NB4 (cell line): ENCODE data around the gene ADARB2.

Experiments
- DNase-seq: peaks from one replicate; pipeline ENCODE4 v3.0.0; 2010; ENCODE audit warnings: low read depth
- H3K4me3 ChIP-seq: one replicate; pipeline ENCODE4 v1.5.1; 2011; ENCODE audit warnings: mild to moderate bottlenecking, low read depth, low read length, moderate library complexity
- CTCF ChIP-seq: IDR thresholded peaks from one replicate; pipeline ENCODE4 v1.5.1; 2012; ENCODE audit warnings: low read depth, low read length
- MAX ChIP-seq: IDR thresholded peaks from 2 replicates; pipeline ENCODE4 v1.6.1; 2011; ENCODE audit warnings: low read depth, low read length
- MYC ChIP-seq: IDR thresholded peaks from 2 replicates; pipeline ENCODE4 v1.6.1; 2011; ENCODE audit warnings: low read depth, low read length
- POLR2A ChIP-seq: IDR thresholded peaks from 2 replicates; pipeline ENCODE4 v1.6.1; 2011; ENCODE audit warnings: mild to moderate bottlenecking; ENCODE audit not compliant: insufficient read length; ENCODE audit errors: extremely low read depth

Gene ADARB2

GRCh38 chr10:1180836-1181235 lies 556.5 kb downstream of the ADARB2 start:
- H3K4me3 ChIP-seq, result no peak overlapping the region
- TF ChIP-seq CTCF (no peak), POLR2A (no peak), MAX (no peak), MYC (no peak)
- no peak for DNase-seq

- no peak for DNase-seq
- no peak overlapping the region for H3K4me3 ChIP-seq
- TF ChIP-seq MYC, result no peak
- TF ChIP-seq CTCF, result no peak
- TF ChIP-seq POLR2A, result no peak
- TF ChIP-seq MAX, result no peak
Observed at GRCh38 chr10:1180071-1180730, 557.1 kb downstream of the ADARB2 start.

GRCh38 chr10:1179346-1180070 lies 557.8 kb downstream of the ADARB2 start:
- no peak for DNase-seq
- H3K4me3 ChIP-seq, result no peak overlapping the region
- TF ChIP-seq MYC (no peak), CTCF (no peak), POLR2A (no peak), MAX (no peak)

- no peak overlapping the region for H3K4me3 ChIP-seq
- DNase-seq, result no peak
- no peak for TF ChIP-seq CTCF
- no peak for TF ChIP-seq POLR2A
- no peak for TF ChIP-seq MAX
- no peak for TF ChIP-seq MYC
Observed at GRCh38 chr10:1178506-1178905, 558.8 kb downstream of the ADARB2 start.

- TF ChIP-seq MYC, result no peak
- TF ChIP-seq CTCF, result no peak
- no peak for TF ChIP-seq MAX
- no peak for DNase-seq
- H3K4me3 ChIP-seq, result no peak overlapping the region
Observed at GRCh38 chr10:1177936-1178335, 559.4 kb downstream of the ADARB2 start.
